ENCODE measurements around the gene GPD2.

Gene GPD2

GRCh38 chr2:156539086-156539860, 103.1 kb downstream of the GPD2 start (continued):
- no peak for TF ChIP-seq ZNF354C (tag by site-specific recombination; IDR thresholded peaks at IDR 0.05; ENCODE audit: borderline replicate concordance, low read depth)
- TF ChIP-seq ZNF600 (tag by site-specific recombination; IDR thresholded peaks at IDR 0.05) = no peak
- no peak for TF ChIP-seq ZSCAN16 (tag by site-specific recombination; IDR thresholded peaks at IDR 0.05)
- no peak for TF ChIP-seq ZNF776 (tag by site-specific recombination; IDR thresholded peaks at IDR 0.05; ENCODE audit: borderline replicate concordance)
- TF ChIP-seq PRDM10 (tag by site-specific recombination; IDR thresholded peaks at IDR 0.05) = no peak

GRCh38 chr2:156540706-156541105, 104.5 kb downstream of the GPD2 start:
- Histone ChIP-seq H3K9me3 (ENCODE audit: control insufficient read depth, insufficient read depth, low read depth, low read length) (no peaks in the 10 kb centered on the region), H3K27ac (ENCODE audit: extremely low read depth, low read depth, low read length) (no peak overlapping the region), H3K36me3 (ENCODE audit: control insufficient read depth in 2 of 2, insufficient read depth in 1 of 2, low read length in 2 of 2) (no peaks in the 10 kb centered on the region), H3K4me1 (ENCODE audit: control insufficient read depth, insufficient read depth, low read length) (no peaks in the 10 kb centered on the region), H3K4me3 (ENCODE audit: low read depth, low read length) (no peak overlapping the region)
- ChIA-PET CTCF (interaction anchor here (1.0 to 1.1 kb wide), 2 partner anchors 21 to 206 kb away, joined by 3 to 6 read pairs; no protein-coding TSS in a partner anchor), POLR2A (no interaction called here)
- TF ChIP-seq ZNF221 (tag by site-specific recombination; IDR thresholded peaks at IDR 0.05; ENCODE audit: borderline replicate concordance) = no peak
- no peak for TF ChIP-seq FEZF1 (tag by site-specific recombination; IDR thresholded peaks at IDR 0.05)
- TF ChIP-seq ZNF214 (tag by site-specific recombination; IDR thresholded peaks at IDR 0.05; ENCODE audit: borderline replicate concordance) = no peak
- TF ChIP-seq ZBTB17 (tag by site-specific recombination; IDR thresholded peaks at IDR 0.05) = no peak
- no peak for TF ChIP-seq ZNF600 (tag by site-specific recombination; IDR thresholded peaks at IDR 0.05)
- no peak for TF ChIP-seq ZNF112 (tag by site-specific recombination; IDR thresholded peaks at IDR 0.05)
- TF ChIP-seq SP3 (tag by site-specific recombination; IDR thresholded peaks at IDR 0.05) = no peak
- TF ChIP-seq GLIS2 (tag by site-specific recombination; IDR thresholded peaks at IDR 0.05) = no peak
- no peak for TF ChIP-seq ZNF292 (tag by site-specific recombination; IDR thresholded peaks at IDR 0.05; ENCODE audit: borderline replicate concordance, low read depth)
- TF ChIP-seq ZNF660 (tag by site-specific recombination; IDR thresholded peaks at IDR 0.05) = no peak
- no peak for TF ChIP-seq ZBTB7A (tag by site-specific recombination; IDR thresholded peaks at IDR 0.05; ENCODE audit: low read depth)
- no peak for TF ChIP-seq ZNF658 (tag by site-specific recombination; IDR thresholded peaks at IDR 0.05)
- TF ChIP-seq PRDM10 (tag by site-specific recombination; IDR thresholded peaks at IDR 0.05) = no peak
- TF ChIP-seq ZNF239 (tag by site-specific recombination; IDR thresholded peaks at IDR 0.05) = no peak
